Neuron (in vitro differentiated cells): ENCODE measurements around the gene GJD4.

Experiments
- H2AFZ ChIP-seq: one replicate; pipeline ENCODE4 v1.6.1; 2013; ENCODE audit warnings: low read depth, mild to moderate bottlenecking, inconsistent platforms, low read length, moderate library complexity
- H3K27me3 ChIP-seq: one replicate; pipeline ENCODE4 v1.6.1; 2013; ENCODE audit warnings: low read length; ENCODE audit not compliant: insufficient read depth
- H3K36me3 ChIP-seq: one replicate; pipeline ENCODE4 v1.6.1; 2013; ENCODE audit warnings: low read length; ENCODE audit not compliant: insufficient read depth
- H3K4me1 ChIP-seq: one replicate; pipeline ENCODE4 v1.6.1; 2013; ENCODE audit warnings: low read length; ENCODE audit not compliant: insufficient read depth
- H3K4me3 ChIP-seq: 2 replicates; pipeline ENCODE4 v1.5.1; 2013; ENCODE audit warnings: mild to moderate bottlenecking, low read length, moderate library complexity
- H3K9me3 ChIP-seq: one replicate; pipeline ENCODE4 v1.6.1; 2013; ENCODE audit warnings: low read length

The GJD4 gene

GRCh38 chr10:35569836-35570235 is 35.3 kb upstream of the GJD4 start:
- H3K4me1 ChIP-seq: no peaks in the 10 kb centered on the region
- H3K4me3 ChIP-seq: no peak overlapping the region
- H2AFZ ChIP-seq: no peak overlapping the region
- H3K36me3 ChIP-seq: peaks cover 25% of the 10 kb centered on the region
- H3K9me3 ChIP-seq: no peaks in the 10 kb centered on the region
- H3K27me3 ChIP-seq: no peaks in the 10 kb centered on the region

DNA sequence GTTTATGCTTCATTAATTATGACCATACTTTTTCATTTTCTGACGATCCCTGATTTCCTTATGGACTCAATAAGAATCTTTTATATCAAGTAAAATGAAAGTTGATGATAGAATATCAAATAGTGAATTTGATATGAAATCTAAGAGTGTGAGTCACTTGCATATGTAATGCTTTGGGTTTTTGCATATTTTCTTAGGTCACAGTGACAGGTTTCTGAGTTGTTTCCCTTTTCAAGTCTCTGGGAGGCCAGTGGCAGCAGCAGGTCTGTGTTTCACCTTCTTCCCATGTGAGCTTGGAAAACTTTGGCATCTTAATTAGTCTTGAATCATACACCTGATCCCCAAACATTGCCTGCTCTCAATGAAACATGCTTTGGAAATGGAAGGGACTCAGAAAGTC is 34.7 kb upstream of the GJD4 start:
- no peak overlapping the region for H3K4me3 ChIP-seq
- no peaks in the 10 kb centered on the region for H3K27me3 ChIP-seq
- no peak overlapping the region for H2AFZ ChIP-seq
- H3K4me1 ChIP-seq: no peaks in the 10 kb centered on the region
- H3K9me3 ChIP-seq: no peaks in the 10 kb centered on the region
- H3K36me3 ChIP-seq: peaks cover 25% of the 10 kb centered on the region

GRCh38 chr10:35572583-35572982 is 32.6 kb upstream of the GJD4 start:
- H3K27me3 ChIP-seq: no peaks in the 10 kb centered on the region
- no peaks in the 10 kb centered on the region for H3K4me1 ChIP-seq
- peaks cover 21% of the 10 kb centered on the region for H3K36me3 ChIP-seq
- H3K4me3 ChIP-seq: no peak overlapping the region
- no peaks in the 10 kb centered on the region for H3K9me3 ChIP-seq
- no peak overlapping the region for H2AFZ ChIP-seq

GRCh38 chr10:35573796-35574195 is 31.3 kb upstream of the GJD4 start:
- no peaks in the 10 kb centered on the region for H3K27me3 ChIP-seq
- H3K4me1 ChIP-seq: no peaks in the 10 kb centered on the region
- H3K36me3 ChIP-seq: peaks cover 9% of the 10 kb centered on the region
- H3K9me3 ChIP-seq: no peaks in the 10 kb centered on the region
- H2AFZ ChIP-seq: no peak overlapping the region
- no peak overlapping the region for H3K4me3 ChIP-seq

DNA sequence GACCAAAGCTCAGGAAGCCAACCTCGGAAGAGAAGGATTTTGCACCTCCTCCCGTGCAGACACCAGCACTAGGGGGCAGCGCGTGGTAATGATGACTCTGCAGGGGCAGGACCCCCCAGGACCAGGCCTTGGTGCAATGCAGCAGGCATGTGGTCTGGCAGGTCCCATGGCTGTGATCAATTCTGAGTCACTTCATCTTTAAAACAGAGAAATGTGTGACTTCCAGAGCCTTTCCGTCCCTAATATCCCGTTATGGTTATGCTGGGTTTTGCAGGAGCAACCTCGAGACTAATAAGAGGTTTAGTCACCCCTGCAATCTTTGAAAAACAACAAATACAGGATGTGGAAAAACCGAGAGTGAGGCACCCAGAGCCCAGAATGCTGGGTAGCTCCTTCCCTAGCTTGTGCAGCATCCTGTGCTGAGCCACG is 30.2 kb upstream of the GJD4 start:
- Histone ChIP-seq H3K36me3 (peaks cover 3% of the 10 kb centered on the region), H3K27me3 (no peaks in the 10 kb centered on the region), H2AFZ (no peak overlapping the region), H3K4me3 (no peak overlapping the region), H3K9me3 (no peaks in the 10 kb centered on the region), H3K4me1 (no peaks in the 10 kb centered on the region)

GRCh38 chr10:35575640-35576039 is 29.5 kb upstream of the GJD4 start:
- no peak overlapping the region for H3K4me3 ChIP-seq
- H3K36me3 ChIP-seq: peaks cover 3% of the 10 kb centered on the region
- no peak overlapping the region for H2AFZ ChIP-seq
- no peaks in the 10 kb centered on the region for H3K4me1 ChIP-seq
- no peaks in the 10 kb centered on the region for H3K9me3 ChIP-seq
- no peaks in the 10 kb centered on the region for H3K27me3 ChIP-seq

GRCh38 chr10:35576730-35577129 is 28.4 kb upstream of the GJD4 start:
- Histone ChIP-seq H3K4me1 (no peaks in the 10 kb centered on the region), H2AFZ (no peak overlapping the region), H3K4me3 (no peak overlapping the region)

GRCh38 chr10:35577926-35578617 is 27.1 kb upstream of the GJD4 start:
- Histone ChIP-seq H3K9me3 (no peaks in the 10 kb centered on the region), H3K4me1 (no peaks in the 10 kb centered on the region), H3K36me3 (peaks cover 3% of the 10 kb centered on the region), H3K27me3 (no peaks in the 10 kb centered on the region), H2AFZ (no peak overlapping the region), H3K4me3 (no peak overlapping the region)

More at GRCh38 chr10:35576730-35577129, 28.4 kb upstream of the GJD4 start:
- Histone ChIP-seq H3K9me3 (no peaks in the 10 kb centered on the region), H3K27me3 (no peaks in the 10 kb centered on the region), H3K36me3 (peaks cover 3% of the 10 kb centered on the region)

- no peak overlapping the region for H3K4me3 ChIP-seq
- no peaks in the 10 kb centered on the region for H3K9me3 ChIP-seq
- no peaks in the 10 kb centered on the region for H3K4me1 ChIP-seq
- no peaks in the 10 kb centered on the region for H3K27me3 ChIP-seq
- H3K36me3 ChIP-seq: peaks cover 3% of the 10 kb centered on the region
- H2AFZ ChIP-seq: no peak overlapping the region
These were observed 26.6 kb upstream of the GJD4 start for GRCh38 chr10:35578618-35578956.

GRCh38 chr10:35579116-35579515 is 26.0 kb upstream of the GJD4 start:
- Histone ChIP-seq H3K4me1 (no peaks in the 10 kb centered on the region), H3K9me3 (no peaks in the 10 kb centered on the region), H3K4me3 (no peak overlapping the region), H2AFZ (no peak overlapping the region), H3K27me3 (no peaks in the 10 kb centered on the region), H3K36me3 (peaks cover 3% of the 10 kb centered on the region)

DNA sequence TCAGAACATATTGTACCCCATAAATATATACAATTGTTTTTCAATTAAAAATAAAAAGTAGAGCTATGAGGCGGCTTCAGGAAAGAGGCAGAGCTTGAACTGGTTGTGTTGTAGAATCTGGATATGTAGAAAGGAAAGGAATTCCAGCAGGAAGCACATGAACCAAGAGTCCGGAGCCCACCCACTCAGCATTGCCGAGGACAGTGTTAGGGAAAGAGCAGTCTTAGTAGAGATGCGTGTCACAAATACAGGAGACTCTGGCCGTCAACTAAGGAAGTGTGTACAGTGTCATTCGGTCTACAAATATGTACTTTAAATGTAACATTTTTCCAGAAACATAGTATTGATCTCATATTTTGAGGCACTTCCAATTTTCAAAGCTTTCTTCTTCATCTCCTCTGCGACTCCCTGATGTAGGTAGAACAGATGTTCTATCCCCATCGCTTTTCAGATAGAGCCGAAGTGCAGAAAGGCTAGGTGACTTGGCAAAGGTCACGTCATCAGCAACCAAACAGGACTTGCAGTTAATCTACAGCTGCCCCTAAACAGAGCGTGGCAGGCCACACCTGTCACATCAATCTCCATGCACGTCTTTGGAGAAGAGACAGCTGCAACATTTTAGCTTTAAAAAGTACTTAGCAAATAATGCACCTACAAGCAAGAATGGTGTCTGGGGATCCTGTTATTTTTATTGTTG is 25.3 kb upstream of the GJD4 start:
- H3K27me3 ChIP-seq: no peaks in the 10 kb centered on the region
- no peaks in the 10 kb centered on the region for H3K4me1 ChIP-seq
- no peak overlapping the region for H3K4me3 ChIP-seq
- H3K36me3 ChIP-seq: no peaks in the 10 kb centered on the region
- no peak overlapping the region for H2AFZ ChIP-seq
- H3K9me3 ChIP-seq: no peaks in the 10 kb centered on the region

DNA sequence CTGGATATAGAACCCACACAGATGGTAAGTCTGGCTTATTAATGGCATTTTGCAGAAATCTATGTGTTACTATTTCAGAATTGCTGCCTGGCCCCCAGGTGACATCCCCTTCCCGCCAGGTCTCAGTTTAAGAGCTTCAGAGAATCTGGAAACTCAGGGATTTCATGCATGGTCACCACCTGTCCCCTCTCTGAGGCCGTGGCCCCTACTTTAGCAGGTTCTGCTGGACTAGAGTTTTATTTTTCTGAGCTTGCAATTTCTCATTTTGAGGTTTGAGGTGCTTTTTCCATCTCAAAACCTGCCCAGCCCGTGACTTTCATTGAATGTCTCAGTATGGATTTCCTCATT is 24.7 kb upstream of the GJD4 start:
- no peaks in the 10 kb centered on the region for H3K27me3 ChIP-seq
- no peak overlapping the region for H3K4me3 ChIP-seq
- no peaks in the 10 kb centered on the region for H3K9me3 ChIP-seq
- H2AFZ ChIP-seq: no peak overlapping the region
- no peaks in the 10 kb centered on the region for H3K4me1 ChIP-seq
- no peaks in the 10 kb centered on the region for H3K36me3 ChIP-seq

- H3K4me3 ChIP-seq: no peak overlapping the region
- H2AFZ ChIP-seq: no peak overlapping the region
- H3K27me3 ChIP-seq: no peaks in the 10 kb centered on the region
- H3K36me3 ChIP-seq: no peaks in the 10 kb centered on the region
- H3K4me1 ChIP-seq: no peaks in the 10 kb centered on the region
- no peaks in the 10 kb centered on the region for H3K9me3 ChIP-seq
These were observed 23.5 kb upstream of the GJD4 start for GRCh38 chr10:35581655-35582054.

DNA sequence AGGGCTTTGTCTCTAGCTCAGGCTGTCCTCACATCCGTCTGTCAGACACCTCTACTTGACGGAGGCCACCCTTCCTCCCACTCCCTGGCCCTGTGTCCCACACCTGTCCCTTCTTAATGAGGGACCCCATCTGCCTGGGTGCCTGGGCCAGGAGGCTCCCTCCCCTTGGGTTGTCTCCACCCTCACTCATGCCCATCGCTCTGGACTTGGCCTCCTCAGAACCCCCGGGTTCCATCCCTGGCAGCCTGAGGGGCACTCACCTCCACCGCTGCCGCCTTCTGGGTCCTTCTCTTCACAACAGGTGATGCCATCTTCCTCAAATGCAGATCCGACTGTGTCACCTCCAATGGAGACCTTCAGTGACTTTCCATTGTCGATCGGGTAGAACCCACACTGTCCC is 20.2 kb upstream of the GJD4 start:
- Histone ChIP-seq H3K4me3 (no peak overlapping the region), H2AFZ (no peak overlapping the region), H3K27me3 (no peaks in the 10 kb centered on the region), H3K36me3 (no peaks in the 10 kb centered on the region), H3K9me3 (no peaks in the 10 kb centered on the region), H3K4me1 (no peaks in the 10 kb centered on the region)
